Islet of Langerhans (tissue), 1 donor: ENCODE measurements around the gene SDCCAG8.

ENCODE experiments used
- FAIRE-seq: peaks from one replicate; lab custom pipeline; 2011; peaks lifted over from hg19 to GRCh38; lab: Jason Lieb, UNC

The SDCCAG8 gene

DNA sequence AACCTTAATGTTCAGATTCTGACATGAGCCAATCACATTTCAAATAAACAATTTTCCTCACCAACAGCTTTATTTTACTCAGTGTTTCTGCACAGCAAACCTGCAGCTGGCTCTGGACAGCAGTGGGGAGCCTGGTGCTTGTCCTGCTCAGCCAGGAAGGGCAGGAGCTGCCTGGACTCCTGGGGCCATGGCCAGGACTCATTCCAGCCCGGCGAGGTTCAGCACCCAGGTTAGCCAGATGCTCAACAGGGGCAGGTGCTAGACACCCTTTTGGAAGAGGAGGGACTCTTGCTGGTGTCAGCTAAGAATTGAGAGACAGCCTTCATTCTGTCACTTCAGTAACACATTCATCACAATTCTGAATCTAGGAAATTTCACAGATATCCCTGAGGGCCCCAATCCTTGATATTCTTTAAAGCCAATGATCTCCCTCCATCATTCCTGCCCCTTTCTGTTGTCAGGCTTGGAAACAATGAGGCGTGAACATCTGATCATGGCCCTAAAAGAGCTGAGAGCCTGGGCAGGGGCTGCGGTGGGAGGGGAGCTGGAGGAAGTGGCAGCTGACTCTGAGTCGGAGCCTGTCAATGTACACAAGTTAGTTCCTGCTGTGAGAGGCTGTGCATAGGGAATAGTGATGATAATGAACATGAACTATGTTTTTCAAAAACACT lies 251.3 kb downstream of the SDCCAG8 start:
- FAIRE-seq: no peak

- FAIRE-seq: no peak
Observed at GRCh38 chr1:243507672-243508302, 251.9 kb downstream of the SDCCAG8 start.

DNA sequence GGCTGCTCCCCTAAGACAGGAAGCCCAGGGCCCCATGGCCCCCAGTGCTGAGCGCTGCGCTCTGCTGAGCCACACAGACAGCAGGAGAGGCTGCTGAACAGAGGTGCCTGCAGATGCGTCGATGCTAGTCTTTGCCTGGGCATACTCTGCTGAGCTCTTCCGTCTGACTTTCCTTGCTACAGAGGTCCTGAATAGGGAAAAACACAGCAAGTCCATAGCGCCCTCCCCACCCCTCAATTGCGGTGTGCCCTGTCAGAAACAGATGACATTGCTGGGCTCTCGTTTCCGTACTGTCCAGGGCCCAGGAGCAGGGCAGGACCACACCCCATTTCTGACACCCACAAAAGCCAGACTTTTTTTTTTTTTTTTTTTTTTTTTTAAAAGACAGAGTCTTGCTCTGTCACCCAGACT lies 252.5 kb downstream of the SDCCAG8 start:
- FAIRE-seq: no peak

- FAIRE-seq: no peak
Observed at GRCh38 chr1:243508943-243509342, 253.1 kb downstream of the SDCCAG8 start.

GRCh38 chr1:243510928-243511327 lies 255.1 kb downstream of the SDCCAG8 start:
- FAIRE-seq: no peak

GRCh38 chr1:243513726-243514491 lies 258.1 kb downstream of the SDCCAG8 start:
- no peak for FAIRE-seq

GRCh38 chr1:243514927-243515326 lies 259.1 kb downstream of the SDCCAG8 start:
- FAIRE-seq: no peak

DNA sequence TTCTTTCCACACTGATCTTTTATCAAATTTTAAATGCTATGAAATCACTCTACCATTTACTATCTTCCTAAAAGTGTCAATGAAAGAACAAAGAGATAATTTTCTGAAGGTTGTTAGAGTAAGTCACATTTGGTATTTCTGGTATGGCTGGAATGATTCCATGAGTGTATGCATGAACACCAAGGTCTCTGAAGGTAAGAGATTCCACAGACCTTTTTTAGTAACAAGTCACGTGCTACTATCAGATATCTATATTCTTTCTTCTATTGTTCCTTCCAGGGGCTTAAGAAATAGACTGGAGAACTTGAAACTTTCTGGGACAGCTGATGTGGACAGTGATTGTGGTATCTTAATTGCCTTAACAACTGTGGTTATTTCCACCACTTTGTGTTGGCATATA lies 265.0 kb downstream of the SDCCAG8 start:
- FAIRE-seq: no peak

- no peak for FAIRE-seq
Observed at GRCh38 chr1:243523766-243524165, 267.9 kb downstream of the SDCCAG8 start.

DNA sequence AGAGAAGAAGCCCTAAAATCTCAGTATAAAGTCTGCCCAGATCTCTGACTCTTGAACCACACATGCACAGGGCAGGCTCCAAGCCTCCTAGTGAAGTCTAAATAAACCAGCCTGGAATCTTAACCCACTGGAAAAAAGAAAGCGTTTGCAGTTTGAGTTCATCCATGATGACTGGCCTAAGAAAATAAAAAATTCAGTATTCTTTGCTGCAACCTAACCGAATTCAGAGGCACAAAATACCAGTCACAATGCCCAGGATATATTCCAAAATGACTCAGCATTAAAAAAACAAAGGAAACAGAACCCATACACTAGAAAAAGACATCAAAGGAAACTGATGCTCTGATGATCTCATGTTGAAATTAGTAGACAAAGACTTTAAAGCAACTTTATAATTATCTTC lies 269.2 kb downstream of the SDCCAG8 start:
- FAIRE-seq: no peak

DNA sequence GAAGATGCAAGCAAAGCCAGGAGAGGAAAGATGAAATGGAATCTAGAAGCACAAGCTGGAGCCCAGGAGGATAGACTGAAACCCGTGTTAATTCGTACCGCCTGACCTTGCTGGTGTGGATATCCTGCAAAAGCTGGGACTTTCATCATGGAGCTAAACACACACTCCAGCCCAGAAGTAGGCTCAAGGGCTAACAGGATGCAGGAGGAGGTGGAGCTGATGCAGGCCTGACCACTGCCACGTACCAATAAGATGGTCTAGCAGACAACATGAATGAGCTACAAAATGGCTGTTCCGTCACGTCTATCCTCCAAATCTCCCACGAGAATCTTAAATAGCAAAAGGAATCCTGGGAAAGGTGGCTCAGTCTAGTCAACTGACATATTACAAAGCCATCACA lies 270.3 kb downstream of the SDCCAG8 start:
- no peak for FAIRE-seq

GRCh38 chr1:243528459-243529121 lies 272.7 kb downstream of the SDCCAG8 start:
- no peak for FAIRE-seq

DNA sequence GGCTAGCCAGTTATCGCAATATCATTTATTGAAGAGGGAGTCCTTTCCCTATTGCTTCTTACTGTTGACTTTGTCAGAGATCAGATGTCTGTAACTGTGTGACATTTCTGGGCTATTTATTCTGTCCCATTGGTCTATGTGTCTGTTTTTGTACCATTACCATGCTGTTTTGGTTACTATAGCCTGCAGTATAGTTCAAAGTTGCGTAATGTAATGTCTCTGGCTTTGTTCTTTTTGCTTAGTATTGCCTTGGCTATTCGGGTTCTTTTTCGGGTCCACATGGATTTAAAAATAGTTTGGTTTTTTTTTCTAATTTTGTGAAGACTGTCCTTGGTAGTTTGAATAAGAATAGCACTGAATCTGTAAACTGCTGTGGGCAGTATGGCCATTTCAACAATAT lies 273.7 kb downstream of the SDCCAG8 start:
- FAIRE-seq: no peak

DNA sequence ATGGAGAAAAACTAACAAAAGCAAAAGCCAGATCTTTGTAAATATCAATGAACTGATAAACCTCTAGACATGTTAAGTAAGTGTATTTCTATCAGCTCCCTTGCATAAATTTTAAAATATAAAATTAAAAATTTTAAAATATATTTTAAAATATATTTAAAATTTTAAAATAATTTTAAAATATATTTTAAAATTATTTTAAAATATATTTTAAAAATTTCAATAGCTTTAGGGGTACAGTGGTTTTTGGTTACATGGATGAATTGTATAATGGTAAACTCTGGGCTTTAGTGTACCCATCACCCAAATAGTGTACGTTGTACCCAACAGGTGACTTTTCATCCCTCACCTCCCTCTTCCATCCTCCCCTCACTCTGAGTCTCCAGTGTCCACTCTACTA lies 279.2 kb downstream of the SDCCAG8 start:
- FAIRE-seq: no peak

DNA sequence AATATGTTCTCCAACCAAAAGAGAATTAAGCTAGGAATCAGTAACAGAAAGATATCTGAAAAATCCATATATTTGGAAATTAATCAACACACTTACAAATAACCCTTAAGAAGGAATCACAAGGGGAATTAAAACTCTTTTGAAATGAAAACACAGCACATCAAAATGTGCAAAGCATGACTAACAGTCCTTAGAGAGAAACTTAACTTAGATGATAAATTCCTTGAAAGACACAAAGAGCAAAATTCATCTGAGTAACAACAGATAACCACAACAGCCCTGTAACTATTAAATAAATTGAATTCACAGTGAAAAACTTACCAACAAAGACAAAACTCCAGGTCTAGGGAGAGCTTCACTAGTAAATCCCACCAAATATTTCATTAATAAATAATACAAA lies 283.8 kb downstream of the SDCCAG8 start:
- no peak for FAIRE-seq

- FAIRE-seq: no peak
Observed at GRCh38 chr1:243542739-243543415, 287.0 kb downstream of the SDCCAG8 start.

GRCh38 chr1:243543501-243543900 lies 287.7 kb downstream of the SDCCAG8 start:
- FAIRE-seq: no peak

DNA sequence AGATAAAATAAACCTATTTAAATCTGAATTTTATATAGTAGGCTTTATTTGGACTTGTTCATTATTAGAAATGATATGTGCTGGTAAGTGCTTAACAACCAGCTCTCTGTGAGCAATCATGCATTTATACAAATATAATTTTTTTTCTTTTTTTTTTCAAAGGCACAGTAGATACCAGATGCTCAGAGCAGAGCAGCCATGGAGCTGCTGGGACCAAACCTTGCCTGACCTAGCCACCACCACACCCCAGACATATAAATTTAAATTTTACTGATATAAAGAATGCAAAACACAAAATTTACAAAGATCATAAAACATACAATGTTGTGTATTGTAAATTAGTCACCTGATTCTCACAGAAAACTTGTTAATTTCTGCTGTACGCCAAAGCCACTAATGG lies 290.6 kb downstream of the SDCCAG8 start:
- no peak for FAIRE-seq

DNA sequence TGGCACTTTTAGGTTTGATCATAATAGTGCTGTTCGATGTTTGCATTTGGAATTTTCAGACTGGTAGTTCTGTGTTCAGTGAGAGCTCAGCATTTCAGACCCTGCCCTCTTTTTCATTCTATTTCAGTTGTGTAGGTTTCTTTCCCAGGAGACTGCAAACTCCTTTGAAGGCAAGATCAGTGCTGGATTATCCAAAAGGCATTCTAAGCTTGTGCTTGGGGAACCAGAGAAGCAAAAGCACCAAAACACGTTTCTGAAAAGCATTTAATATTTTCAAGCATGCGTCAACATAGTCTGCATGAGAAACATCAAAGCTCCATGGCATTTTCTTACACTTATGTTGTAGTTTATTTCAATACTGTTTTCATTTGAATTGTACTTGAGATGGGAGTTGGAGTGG lies 292.1 kb downstream of the SDCCAG8 start:
- FAIRE-seq: no peak

DNA sequence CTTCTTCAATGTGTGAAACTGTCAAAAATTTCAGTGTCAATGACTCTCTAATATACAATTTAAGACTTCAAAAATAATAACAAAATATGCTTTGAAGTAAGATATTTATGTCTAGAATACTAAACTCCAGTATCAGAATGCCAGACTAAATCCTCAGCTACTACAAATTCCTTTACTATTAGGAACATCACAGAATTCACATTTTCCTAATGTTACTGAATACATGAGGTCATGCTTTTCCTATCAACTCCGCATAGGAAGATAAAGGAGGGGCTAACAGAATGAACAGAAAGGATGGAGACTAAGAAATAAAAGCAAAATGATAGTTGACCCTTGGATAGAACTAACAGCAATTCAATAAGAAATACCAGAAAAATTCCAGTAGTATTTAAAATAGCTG lies 292.7 kb downstream of the SDCCAG8 start:
- no peak for FAIRE-seq

- FAIRE-seq: no peak
Observed at GRCh38 chr1:243549108-243549507, 293.3 kb downstream of the SDCCAG8 start.
